HepG2 (cell line): ENCODE data around the gene BLOC1S1. TPM values are rescaled to one million over a fixed set of nuclear protein-coding genes. Genes with fewer than 3 reads are reported as not detected.

ENCODE experiments used
- ARID5B ChIP-seq: IDR thresholded peaks from 2 replicates; pipeline ENCODE4 v1.4.0; 2020; ENCODE audit warnings: mild to moderate bottlenecking, missing genetic modification reagents
- BRD4 ChIP-seq: sonication (generic); formaldehyde crosslinking; IDR thresholded peaks from 2 replicates; pipeline ENCODE4 v1.4.0; 2020; ENCODE audit warnings: missing genetic modification reagents
- CHCHD3 ChIP-seq: sonication (generic); formaldehyde crosslinking; IDR thresholded peaks from 2 replicates; pipeline ENCODE4 v1.8.0; 2022; ENCODE audit warnings: mild to moderate bottlenecking, missing genetic modification reagents, moderate library complexity
- DNMT3B ChIP-seq: conservative IDR thresholded peaks from 2 replicates; pipeline ENCODE4 v1.6.1; 2016; ENCODE audit warnings: missing biosample characterization, control low read depth
- ETV6 ChIP-seq: sonication (generic); formaldehyde crosslinking; conservative IDR thresholded peaks from 2 replicates; pipeline ENCODE4 v1.4.0; 2020; ENCODE audit warnings: missing genetic modification reagents
- FOSL2 ChIP-seq: sonication (generic); formaldehyde crosslinking; IDR thresholded peaks from 2 replicates; pipeline ENCODE4 v1.4.0; 2020; ENCODE audit warnings: missing genetic modification reagents
- HOXA3 ChIP-seq: sonication (generic); formaldehyde crosslinking; IDR thresholded peaks from 2 replicates; pipeline ENCODE4 v1.5.0; 2020; ENCODE audit warnings: missing genetic modification reagents
- KLF6 ChIP-seq: IDR thresholded peaks from 2 replicates; pipeline ENCODE4 v1.8.0; 2016; ENCODE audit warnings: missing biosample characterization, missing genetic modification reagents
- MAF1 ChIP-seq: sonication (generic); formaldehyde crosslinking; IDR thresholded peaks from 2 replicates; pipeline ENCODE4 v1.5.0; 2020; ENCODE audit warnings: missing genetic modification reagents, borderline replicate concordance
- TGIF2 ChIP-seq: IDR thresholded peaks from 2 replicates; pipeline ENCODE4 v1.6.1; 2016; ENCODE audit warnings: control low read depth, missing compliant biosample characterization
- ZNF230 ChIP-seq: sonication (generic); formaldehyde crosslinking; IDR thresholded peaks from 2 replicates; pipeline ENCODE4 v1.4.0; 2020; ENCODE audit warnings: mild to moderate bottlenecking, missing genetic modification reagents
- ZNF260 ChIP-seq: sonication (generic); formaldehyde crosslinking; IDR thresholded peaks from 2 replicates; pipeline ENCODE4 v1.4.0; 2020; ENCODE audit warnings: missing genetic modification reagents, low read depth, mild to moderate bottlenecking, borderline replicate concordance
- ZNF280D ChIP-seq: sonication (generic); formaldehyde crosslinking; IDR thresholded peaks from 2 replicates; pipeline ENCODE4 v1.5.1; 2020; ENCODE audit warnings: mild to moderate bottlenecking, missing genetic modification reagents
- ZNF468 ChIP-seq: sonication (generic); formaldehyde crosslinking; IDR thresholded peaks from 2 replicates; pipeline ENCODE4 v1.8.0; 2022; ENCODE audit warnings: mild to moderate bottlenecking, moderate library complexity, missing genetic modification reagents
- ZNF549 ChIP-seq: sonication (generic); formaldehyde crosslinking; IDR thresholded peaks from 2 replicates; pipeline ENCODE4 v1.5.0; 2020; ENCODE audit warnings: missing genetic modification reagents
- ZNF577 ChIP-seq: sonication (generic); formaldehyde crosslinking; IDR thresholded peaks from 2 replicates; pipeline ENCODE4 v1.4.0; 2020; ENCODE audit warnings: mild to moderate bottlenecking, low read depth, missing genetic modification reagents, borderline replicate concordance
- ZNF605 ChIP-seq: sonication (generic); formaldehyde crosslinking; IDR thresholded peaks from 2 replicates; pipeline ENCODE4 v1.8.0; 2022; ENCODE audit warnings: mild to moderate bottlenecking, missing genetic modification reagents
- ZNF713 ChIP-seq: sonication (generic); formaldehyde crosslinking; IDR thresholded peaks from 2 replicates; pipeline ENCODE4 v1.4.0; 2020; ENCODE audit warnings: mild to moderate bottlenecking, missing genetic modification reagents
- ZNF776 ChIP-seq: sonication (generic); formaldehyde crosslinking; IDR thresholded peaks from 2 replicates; pipeline ENCODE4 v1.4.0; 2020; ENCODE audit warnings: mild to moderate bottlenecking, missing genetic modification reagents
- polyA plus RNA-seq, 8 experiments: library from polyadenylated mRNA; depleted of rRNA in 3 of 8; stranded (reverse) in 7 of 8; unstranded in 1 of 8; fragments of >200 nt; fragmentation: Illumina TruSeq in 4 of 8; extraction: Trizol in 4 of 8; gene quantifications; 2 replicates each; pipeline versions ENCODE4 v1.2.1 to v1.2.3, GENCODE V29; 2011 to 2016; ENCODE audit warnings: low read depth in 4 of 8, missing spikeins in 1 of 8, mixed read lengths in 1 of 8; ENCODE audit not compliant: insufficient read depth in 1 of 8
- total RNA-seq, 5 experiments: library from RNA; depleted of rRNA; stranded (reverse); fragments of >200 nt; fragmentation: Illumina TruSeq; extraction: Trizol; gene quantifications; 2 replicates each; pipeline ENCODE4 v1.2.3, GENCODE V29; 2016; ENCODE audit warnings: low read depth in 1 of 5
- TF ChIP-seq, protein P1 (sequence below): fragments of 450-650 bp; IDR thresholded peaks from 2 replicates; pipeline ENCODE4 v1.6.1; 2016
- TF ChIP-seq, protein P2 (sequence below): sonication (generic); formaldehyde crosslinking; IDR thresholded peaks from 2 replicates; pipeline ENCODE4 v1.5.1; 2020; ENCODE audit warnings: missing genetic modification reagents, mild to moderate bottlenecking, borderline replicate concordance

BLOC1S1 gene
- total and polyA plus RNA-seq, 2 of the 13 experiments (the other 11 are each of a cell fraction or from before 2014, with no cell fraction given), result 55.1 to 95.3 TPM

DNA sequence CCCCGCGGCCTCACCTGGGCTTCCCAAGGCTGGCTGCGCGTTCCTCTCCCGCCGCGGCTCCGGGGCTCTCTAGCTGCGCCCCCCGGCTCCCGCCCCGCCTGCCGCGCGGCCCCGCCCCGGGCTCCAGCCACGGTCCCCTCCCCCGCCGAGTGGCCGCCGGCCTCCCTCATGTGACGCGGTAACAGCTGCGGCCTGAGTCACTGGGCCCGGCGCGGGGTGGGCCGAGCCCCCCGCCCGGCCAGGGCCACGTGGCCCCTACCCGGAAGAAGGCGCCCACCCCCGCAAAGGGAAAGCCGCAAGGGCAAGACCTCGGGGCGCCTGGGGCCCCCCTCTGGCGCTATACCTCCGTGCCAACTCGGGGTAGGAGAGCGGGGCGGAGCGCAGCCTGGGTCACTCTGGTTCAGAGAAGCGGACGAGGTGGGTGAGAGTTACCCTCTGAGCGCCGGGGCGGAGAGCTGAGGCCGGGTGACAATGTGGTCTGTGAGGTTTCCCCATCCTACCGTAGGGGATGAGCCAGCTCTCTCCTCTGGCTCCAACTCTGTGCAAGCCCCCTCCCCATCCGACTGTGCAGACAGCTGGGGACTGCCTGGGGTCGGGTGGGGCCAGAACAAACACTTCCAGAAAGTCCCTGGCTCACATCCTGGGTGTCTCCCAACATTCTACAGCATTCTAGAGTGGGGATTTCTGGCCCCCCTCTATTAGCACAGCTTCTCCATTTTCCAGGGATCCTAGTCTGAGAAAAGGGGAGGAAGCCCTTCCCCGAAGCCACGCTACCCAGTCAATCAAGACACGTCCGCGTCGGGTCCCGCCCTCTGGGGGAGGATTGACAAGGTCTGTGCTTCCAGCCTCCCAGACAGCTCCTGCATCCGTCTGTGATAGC lies 13.3 kb downstream of the BLOC1S1 start, which contains the start of gene CD63 (continued):
- no peak for TF ChIP-seq ZNF577 (CRISPR knock-in tag)
- TF ChIP-seq ZNF713, result no peak
- no peak for TF ChIP-seq ETV6
- TF ChIP-seq, protein P1, sequence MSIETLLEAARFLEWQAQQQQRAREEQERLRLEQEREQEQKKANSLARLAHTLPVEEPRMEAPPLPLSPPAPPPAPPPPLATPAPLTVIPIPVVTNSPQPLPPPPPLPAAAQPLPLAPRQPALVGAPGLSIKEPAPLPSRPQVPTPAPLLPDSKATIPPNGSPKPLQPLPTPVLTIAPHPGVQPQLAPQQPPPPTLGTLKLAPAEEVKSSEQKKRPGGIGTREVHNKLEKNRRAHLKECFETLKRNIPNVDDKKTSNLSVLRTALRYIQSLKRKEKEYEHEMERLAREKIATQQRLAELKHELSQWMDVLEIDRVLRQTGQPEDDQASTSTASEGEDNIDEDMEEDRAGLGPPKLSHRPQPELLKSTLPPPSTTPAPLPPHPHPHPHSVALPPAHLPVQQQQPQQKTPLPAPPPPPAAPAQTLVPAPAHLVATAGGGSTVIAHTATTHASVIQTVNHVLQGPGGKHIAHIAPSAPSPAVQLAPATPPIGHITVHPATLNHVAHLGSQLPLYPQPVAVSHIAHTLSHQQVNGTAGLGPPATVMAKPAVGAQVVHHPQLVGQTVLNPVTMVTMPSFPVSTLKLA, result peak; percentile 64
- TF ChIP-seq KLF6 (CRISPR knock-in tag), result no peak
- no peak; the same call in 1 of the 2 replicates for TF ChIP-seq ZNF230 (CRISPR knock-in tag)
- no peak for TF ChIP-seq ZNF280D (CRISPR knock-in tag)
- TF ChIP-seq BRD4 (CRISPR knock-in tag), result no peak
- TF ChIP-seq ZNF260 (CRISPR knock-in tag), result no peak
- 0 out of 2 replicates have a peak, but pooled peaks have one; percentile 44 for TF ChIP-seq HOXA3
- TF ChIP-seq TGIF2 (CRISPR knock-in tag), result no peak; the same call in 1 of the 2 replicates
- no peak for TF ChIP-seq DNMT3B (CRISPR knock-in tag)
- TF ChIP-seq MAF1 (CRISPR knock-in tag), result no peak
- 0 out of 2 replicates have a peak, but pooled peaks have one; percentile 72 for TF ChIP-seq ZNF605 (CRISPR knock-in tag)
- TF ChIP-seq, protein P2, sequence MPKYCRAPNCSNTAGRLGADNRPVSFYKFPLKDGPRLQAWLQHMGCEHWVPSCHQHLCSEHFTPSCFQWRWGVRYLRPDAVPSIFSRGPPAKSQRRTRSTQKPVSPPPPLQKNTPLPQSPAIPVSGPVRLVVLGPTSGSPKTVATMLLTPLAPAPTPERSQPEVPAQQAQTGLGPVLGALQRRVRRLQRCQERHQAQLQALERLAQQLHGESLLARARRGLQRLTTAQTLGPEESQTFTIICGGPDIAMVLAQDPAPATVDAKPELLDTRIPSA (CRISPR knock-in tag), result no peak
- no peak for TF ChIP-seq CHCHD3
- TF ChIP-seq ARID5B, result peak; percentile 60; the same call in 1 of the 2 replicates
- TF ChIP-seq FOSL2, result peak; percentile 90
- no peak for TF ChIP-seq ZNF776
- TF ChIP-seq ZNF549, result no peak
- no peak for TF ChIP-seq ZNF468 (CRISPR knock-in tag)
